Sigmoid colon (tissue), 7 donors: ENCODE data around the gene C9. TPM values are rescaled to one million over a fixed set of nuclear protein-coding genes. Genes with fewer than 3 reads are reported as not detected.
A peak's percentile ranks its signal among the peaks of the same experiment; 100 is the strongest.
"Not testable (repeated sequence)": the region's sequence is repeated elsewhere in the genome, so short reads cannot be mapped to it uniquely, and the experiment has no call there.

Experiments
- DNase-seq: peaks from one replicate; pipeline ENCODE4 v3.0.0-alpha.2; 2019
- H3K27ac ChIP-seq, 4 donors: fragments of 200-600 bp; sonication (generic); one replicate each; pipeline ENCODE4 v1.5.1; 2016 to 2019; ENCODE audit warnings: mild to moderate bottlenecking in 1 of 4
- H3K27me3 ChIP-seq, 3 donors: fragments of 200-600 bp; sonication (generic); one replicate each; pipeline ENCODE4 v1.5.1; 2019; ENCODE audit warnings: mild to moderate bottlenecking in 1 of 3
- H3K36me3 ChIP-seq, 4 donors: fragments of 200-600 bp; sonication (generic); one replicate each; pipeline ENCODE4 v1.5.1; 2016 to 2019
- H3K4me1 ChIP-seq, 4 donors: fragments of 200-600 bp; sonication (generic); one replicate each; pipeline ENCODE4 v1.5.1; 2017 to 2019
- H3K4me3 ChIP-seq, 4 donors: fragments of 200-600 bp; sonication (generic); one replicate each; pipeline ENCODE4 v1.5.1; 2017 to 2019; ENCODE audit warnings: mild to moderate bottlenecking in 2 of 4, moderate library complexity in 1 of 4
- H3K9me3 ChIP-seq, 4 donors: fragments of 200-600 bp in 3 of 4; sonication (generic) in 3 of 4; one replicate each; pipeline versions ENCODE4 v1.5.1 to v1.6.1; 2013 to 2019
- CTCF ChIP-seq, 4 experiments: fragments of 450-650 bp in 3 of 4; fragments of 200-600 bp in 1 of 4; IDR thresholded peaks; one replicate each; pipeline ENCODE4 v1.5.1; 2016 to 2019; ENCODE audit warnings: antibody characterized with exemption in 4 of 4, mild to moderate bottlenecking in 3 of 4, moderate library complexity in 2 of 4
- EP300 ChIP-seq, 4 donors: sonication (generic); formaldehyde crosslinking; IDR thresholded peaks; one replicate each; pipeline ENCODE4 v1.6.1; 2017; ENCODE audit warnings: antibody characterized with exemption in 4 of 4
- POLR2A ChIP-seq, 2 donors: fragments of 450-650 bp; IDR thresholded peaks; one replicate each; pipeline ENCODE4 v1.6.1; 2016; ENCODE audit warnings: antibody characterized with exemption in 2 of 2, mild to moderate bottlenecking in 2 of 2, moderate library complexity in 2 of 2
- POLR2AphosphoS5 ChIP-seq, 4 donors: sonication (generic); formaldehyde crosslinking; IDR thresholded peaks; one replicate each; pipeline ENCODE4 v1.6.1; 2017; ENCODE audit warnings: antibody characterized with exemption in 4 of 4
- WGBS, 2 donors: extraction: QIAGEN DNeasy Blood & Tissue Kit; methylation state at CpG; one replicate each; pipeline ENCODE4 v1.1.7; 2013; 5-methylcytosine and 5-hydroxymethylcytosine counted together
- intact Hi-C: fragments of 100-400 bp; cut with DNase I; formaldehyde crosslinking; loops from one replicate; pipeline ENCODE4 v1.15.1; 2023
- polyA plus RNA-seq, 3 donors: library from polyadenylated mRNA; stranded (reverse); fragments of 200-250 nt; gene quantifications; one replicate each; pipeline ENCODE4 v1.2.3, GENCODE V29; 2013
- total RNA-seq, 4 donors: library from RNA; depleted of rRNA; stranded (reverse); fragments of >200 nt; gene quantifications; one replicate each; pipeline ENCODE4 v1.1.0, GENCODE V29; 2016
- donor health status: healthy with polysubstance abuse.
- donor health status: Bipolar disorder and iron deficiency.
- donor health status: healthy.

Gene C9
- total and polyA plus RNA-seq, 7 donors, result 0.06 TPM; not detected in 6

GRCh38 chr5:39411061-39411460 is 46.8 kb upstream of the C9 start:
- H3K4me1 ChIP-seq, result peaks cover 0 to 90% (median 62%) of the 10 kb centered on the region in 4 donors
- no peaks in the 10 kb centered on the region for H3K36me3 ChIP-seq
- WGBS, 2 donors, result 3 to 27% methylated on average over 1 of the region's 1 CpG
- no peaks in the 10 kb centered on the region for H3K27me3 ChIP-seq
- peak overlapping the region; percentile 22 to 72 (median 61) for H3K27ac ChIP-seq
- DNase-seq, result no peak
- no peak for TF ChIP-seq EP300 (IDR thresholded peaks at IDR 0.05)
- TF ChIP-seq POLR2AphosphoS5 (IDR thresholded peaks at IDR 0.05), result peak in 2 of 4 donors; percentile 36 to 77
- no peak for TF ChIP-seq CTCF (IDR thresholded peaks at IDR 0.05)
- TF ChIP-seq POLR2A (IDR thresholded peaks at IDR 0.05), result no peak
- no peaks in the 10 kb centered on the region for H3K9me3 ChIP-seq
- no peak overlapping the region for H3K4me3 ChIP-seq
- intact Hi-C loops, result no loop called here

GRCh38 chr5:39409033-39409432 is 44.7 kb upstream of the C9 start:
- H3K4me1 ChIP-seq, result peaks cover 0 to 85% (median 65%) of the 10 kb centered on the region in 4 donors
- no peak for TF ChIP-seq EP300 (IDR thresholded peaks at IDR 0.05)
- no peak for TF ChIP-seq POLR2AphosphoS5 (IDR thresholded peaks at IDR 0.05)
- no peak for TF ChIP-seq CTCF (IDR thresholded peaks at IDR 0.05)
- no peak for TF ChIP-seq POLR2A (IDR thresholded peaks at IDR 0.05)
- peak overlapping the region in 3 of 4 donors; percentile 19 to 72 (median 36) for H3K27ac ChIP-seq
- no peak for DNase-seq
- no peaks in the 10 kb centered on the region for H3K9me3 ChIP-seq
- no peaks in the 10 kb centered on the region for H3K27me3 ChIP-seq
- H3K4me3 ChIP-seq, result no peak overlapping the region
- WGBS, 2 donors, result 78 to 87% methylated on average over 1 of the region's 1 CpG
- no peaks in the 10 kb centered on the region for H3K36me3 ChIP-seq
- intact Hi-C loops, result no loop called here

GRCh38 chr5:39405083-39405843 is 41.0 kb upstream of the C9 start:
- Histone ChIP-seq H3K9me3 (no peaks in the 10 kb centered on the region), H3K27me3 (no peaks in the 10 kb centered on the region), H3K4me1 (peaks cover 0 to 67% (median 46%) of the 10 kb centered on the region in 4 donors), H3K36me3 (no peaks in the 10 kb centered on the region), H3K4me3 (no peak overlapping the region), H3K27ac (peak overlapping the region in 2 of 4 donors; percentile 20 to 22)
- 67 to 73% methylated on average over 5 of the region's 5 CpGs for WGBS, 2 donors
- no peak for DNase-seq
- TF ChIP-seq CTCF (IDR thresholded peaks at IDR 0.05) (no peak), POLR2AphosphoS5 (IDR thresholded peaks at IDR 0.05) (no peak), POLR2A (IDR thresholded peaks at IDR 0.05) (no peak), EP300 (IDR thresholded peaks at IDR 0.05) (no peak)
- intact Hi-C loops, result no loop called here

- H3K36me3 ChIP-seq, H3K4me3 ChIP-seq, DNase-seq, H3K27me3 ChIP-seq, H3K27ac ChIP-seq, H3K9me3 ChIP-seq, intact Hi-C loops: not testable (repeated sequence)
- WGBS, 2 donors, result 71 to 90% methylated on average over 3 of the region's 3 CpGs
- peaks cover 0 to 68% (median 52%) of the 10 kb centered on the region in 4 donors for H3K4me1 ChIP-seq
Measured at GRCh38 chr5:39403761-39404160, 39.5 kb upstream of the C9 start.

GRCh38 chr5:39402140-39402539 is 37.8 kb upstream of the C9 start:
- H3K27me3 ChIP-seq, H3K4me3 ChIP-seq, H3K9me3 ChIP-seq, intact Hi-C loops, DNase-seq, H3K36me3 ChIP-seq: not testable (repeated sequence)
- peaks cover 0 to 64% (median 39%) of the 10 kb centered on the region in 4 donors for H3K4me1 ChIP-seq
- peak overlapping the region in 3 of 4 donors; percentile 34 to 87 (median 80) for H3K27ac ChIP-seq
